ENCODE data around the gene CORO2A.

GRCh38 chr9:98142925-98143481 lies 49.4 kb downstream of the CORO2A start:
- no peak for TF ChIP-seq POLR2A (IDR thresholded peaks at IDR 0.05)
- TF ChIP-seq, protein P1, sequence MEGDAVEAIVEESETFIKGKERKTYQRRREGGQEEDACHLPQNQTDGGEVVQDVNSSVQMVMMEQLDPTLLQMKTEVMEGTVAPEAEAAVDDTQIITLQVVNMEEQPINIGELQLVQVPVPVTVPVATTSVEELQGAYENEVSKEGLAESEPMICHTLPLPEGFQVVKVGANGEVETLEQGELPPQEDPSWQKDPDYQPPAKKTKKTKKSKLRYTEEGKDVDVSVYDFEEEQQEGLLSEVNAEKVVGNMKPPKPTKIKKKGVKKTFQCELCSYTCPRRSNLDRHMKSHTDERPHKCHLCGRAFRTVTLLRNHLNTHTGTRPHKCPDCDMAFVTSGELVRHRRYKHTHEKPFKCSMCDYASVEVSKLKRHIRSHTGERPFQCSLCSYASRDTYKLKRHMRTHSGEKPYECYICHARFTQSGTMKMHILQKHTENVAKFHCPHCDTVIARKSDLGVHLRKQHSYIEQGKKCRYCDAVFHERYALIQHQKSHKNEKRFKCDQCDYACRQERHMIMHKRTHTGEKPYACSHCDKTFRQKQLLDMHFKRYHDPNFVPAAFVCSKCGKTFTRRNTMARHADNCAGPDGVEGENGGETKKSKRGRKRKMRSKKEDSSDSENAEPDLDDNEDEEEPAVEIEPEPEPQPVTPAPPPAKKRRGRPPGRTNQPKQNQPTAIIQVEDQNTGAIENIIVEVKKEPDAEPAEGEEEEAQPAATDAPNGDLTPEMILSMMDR (IDR thresholded peaks at IDR 0.05): no peak

Measured in ovary (tissue), 3 donors.